ENCODE results near the gene BAG3. TPM values are rescaled to one million over a fixed set of nuclear protein-coding genes. Genes with fewer than 3 reads are reported as not detected.

The BAG3 gene
- total and polyA plus RNA-seq, 2 of the 4 experiments (the other 2 are of a cell fraction), result 5.4 to 42.5 TPM

- TF ChIP-seq USF2 (IDR thresholded peaks at IDR 0.05; ENCODE audit: low read depth, low read length) (no peak), RFX5 (IDR thresholded peaks at IDR 0.05; ENCODE audit: low read depth, low read length) (no peak)
Measured at GRCh38 chr10:119686465-119687191, 35.4 kb downstream of the BAG3 start (continued).
